GM19043 (cell line): ENCODE measurements around the gene ARMCX5.

Source experiments
- ATAC-seq: cut with Tn5 transposase; IDR thresholded peaks from one replicate; pipeline ENCODE4 v1.9.1; 2021; ENCODE audit warnings: low read depth; ENCODE audit not compliant: unreplicated experiment

Gene ARMCX5

GRCh38 chrX:102599084-102599950 lies at the start of gene ARMCX5:
TSS of gene ARMCX5 (plus strand) at chrX:102599515. CDS start at chrX:102602142, 2,627 bp downstream.
- ATAC-seq: peak; percentile 76

GRCh38 chrX:102558607-102559006 lies 40.7 kb upstream of the ARMCX5 start:
- ATAC-seq: no peak

DNA sequence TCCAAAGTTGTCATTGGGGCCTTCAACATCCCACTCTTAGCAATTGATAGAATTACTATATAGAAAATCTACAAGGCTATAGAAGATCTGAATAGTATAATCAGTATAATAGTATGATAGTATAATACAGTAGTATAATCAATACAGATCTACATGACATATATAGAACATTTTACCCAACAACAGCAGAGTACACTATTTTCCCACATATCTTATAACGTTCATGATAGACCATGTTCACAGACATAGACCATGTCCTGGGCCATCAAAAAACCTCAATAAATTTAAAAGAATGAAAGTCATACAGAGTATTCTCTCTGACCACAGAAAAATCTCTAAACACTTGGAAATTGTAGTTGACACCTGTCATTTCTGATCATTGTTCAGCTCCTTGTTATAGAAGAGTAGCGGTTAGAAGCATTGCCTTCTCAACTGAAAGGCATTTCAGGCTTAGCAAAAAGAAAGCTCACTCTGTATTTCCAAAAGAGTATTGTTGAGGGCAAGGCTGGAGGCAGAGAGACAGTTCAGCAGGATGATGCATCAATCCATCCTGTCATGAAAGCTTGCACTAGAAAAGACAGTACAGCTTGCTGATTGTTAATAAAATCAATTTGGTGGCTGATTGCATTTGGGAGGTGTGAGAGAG lies 38.8 kb upstream of the ARMCX5 start:
- no peak for ATAC-seq

- ATAC-seq: no peak
These were observed 18.4 kb upstream of the ARMCX5 start for GRCh38 chrX:102580891-102581290.

DNA sequence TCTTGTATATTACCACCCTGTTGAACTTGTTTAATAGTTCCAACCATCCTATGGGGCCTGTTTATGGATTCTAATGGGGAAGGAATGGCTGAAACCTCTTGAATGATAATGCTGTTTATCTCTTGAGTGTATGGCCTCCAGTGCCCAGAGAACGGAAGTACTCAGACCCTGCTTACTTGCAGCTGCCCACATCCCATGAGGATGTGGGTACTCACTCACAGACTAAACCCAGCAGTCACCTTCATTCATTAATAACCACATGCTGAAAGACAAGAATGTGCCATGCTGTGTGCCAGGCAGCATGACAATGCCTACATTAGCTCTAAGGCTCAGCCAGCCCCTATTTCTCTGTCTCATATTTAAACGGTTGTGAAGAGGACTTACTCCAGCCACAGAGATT lies 5.9 kb upstream of the ARMCX5 start:
- no peak for ATAC-seq

DNA sequence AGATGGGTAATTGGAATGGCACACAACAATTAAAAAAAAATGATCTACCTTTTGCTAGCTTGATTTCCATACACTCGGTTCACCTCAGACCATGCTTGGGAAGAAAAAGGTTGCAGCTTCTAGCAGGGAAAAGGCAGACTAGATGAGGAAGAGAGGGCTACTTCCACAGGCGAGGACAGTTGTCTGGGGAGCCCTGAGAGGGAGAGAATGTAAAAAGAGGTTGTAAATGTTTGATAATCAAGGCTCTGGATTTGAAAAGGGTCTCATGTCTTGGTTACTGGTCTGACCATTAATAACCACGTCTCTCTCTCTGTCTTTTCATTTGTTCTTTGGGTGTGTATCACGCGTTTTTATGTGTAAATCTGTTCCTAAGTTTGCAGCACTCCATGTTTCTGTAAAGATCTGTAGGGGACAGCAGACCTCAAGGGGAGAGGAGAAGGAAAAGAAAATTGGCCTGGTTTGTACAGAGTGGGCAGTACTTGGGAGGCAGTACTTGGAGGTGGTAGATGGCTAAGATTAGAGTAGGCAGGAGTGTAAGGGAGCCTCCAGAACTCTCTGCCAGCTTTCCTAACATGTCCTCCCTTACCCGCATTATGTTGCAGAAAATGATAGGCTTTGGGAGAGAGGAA lies 750 bp downstream of the ARMCX5 start:
- peak; percentile 3 for ATAC-seq

DNA sequence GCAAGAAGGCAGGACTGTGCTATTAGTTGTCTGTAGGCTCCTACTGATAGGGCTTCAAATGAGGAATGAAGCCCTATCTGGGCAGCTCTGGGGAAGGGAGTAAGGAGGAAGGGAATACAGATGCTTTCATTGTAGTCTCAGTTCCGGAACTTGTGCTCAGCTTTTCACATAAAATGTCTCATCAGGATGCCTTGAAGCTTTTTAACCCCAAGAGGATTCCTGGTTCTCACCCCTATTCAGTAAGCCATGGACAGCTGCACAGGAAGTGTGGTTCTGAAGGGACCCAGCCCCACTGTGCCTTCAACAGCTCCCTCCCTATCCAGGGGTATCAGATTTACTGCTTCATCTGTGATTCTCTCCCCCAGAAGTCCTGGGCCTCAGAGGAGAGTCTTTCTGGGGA lies 5.0 kb downstream of the ARMCX5 start:
- ATAC-seq: no peak

DNA sequence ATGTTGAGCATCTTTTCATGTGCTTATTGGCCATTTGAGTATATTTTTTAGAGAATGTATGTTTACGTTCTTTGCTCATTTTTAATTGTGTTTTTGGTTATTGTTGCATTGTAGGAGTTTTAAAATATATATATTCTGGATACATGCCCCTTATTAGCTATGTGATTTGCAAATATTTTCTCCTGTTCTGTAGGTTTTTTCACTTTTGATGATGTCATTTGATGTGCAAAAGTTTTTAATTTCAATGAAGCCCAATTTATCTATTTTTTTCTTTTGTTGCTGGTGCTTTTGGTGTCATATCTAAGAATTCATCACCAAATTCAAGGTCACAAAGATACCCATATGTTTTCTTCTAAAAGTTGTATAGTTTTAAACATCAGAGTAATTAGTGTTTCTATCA lies 6.8 kb downstream of the ARMCX5 start:
- ATAC-seq: no peak

DNA sequence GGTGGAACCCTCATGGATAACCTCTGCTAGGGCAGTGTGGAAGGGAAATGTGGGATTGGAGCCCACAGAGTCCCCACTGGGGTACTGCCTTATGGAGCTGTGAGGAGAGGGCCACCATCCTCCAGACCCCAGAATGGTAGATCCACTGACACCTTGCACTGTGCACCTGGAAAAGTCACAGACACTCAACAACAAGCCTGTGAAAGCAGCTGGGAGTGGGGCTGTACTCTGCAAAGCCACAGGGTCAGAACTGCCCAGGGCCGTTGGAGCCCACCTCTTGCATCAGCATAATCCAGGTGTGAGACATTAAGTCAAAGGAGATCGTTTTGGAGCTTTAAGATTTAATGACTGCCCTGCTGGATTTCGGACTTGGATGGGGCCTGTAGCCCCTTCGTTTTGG lies 11.6 kb downstream of the ARMCX5 start:
- no peak for ATAC-seq

GRCh38 chrX:102624105-102624504 lies 24.8 kb downstream of the ARMCX5 start:
- no peak for ATAC-seq

DNA sequence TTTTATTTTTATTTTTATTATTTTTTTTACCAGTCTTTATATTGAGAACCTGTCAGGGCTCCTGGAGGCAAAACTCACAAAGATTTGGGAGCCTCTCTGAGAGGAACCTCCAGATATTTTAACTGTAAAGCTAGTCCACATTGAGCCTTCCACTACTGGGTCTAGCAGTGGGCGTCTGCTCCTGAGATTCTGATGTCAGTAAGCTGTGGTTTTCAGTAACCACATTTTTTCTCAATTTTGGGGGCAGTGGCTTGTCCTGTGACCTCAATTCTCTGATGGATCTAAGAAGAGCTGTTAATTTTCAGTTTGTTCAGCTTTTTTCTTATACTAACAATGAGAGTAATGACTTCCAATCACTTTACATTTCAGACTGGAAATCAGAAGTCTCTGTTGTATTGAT lies 28.3 kb downstream of the ARMCX5 start:
- ATAC-seq: no peak

DNA sequence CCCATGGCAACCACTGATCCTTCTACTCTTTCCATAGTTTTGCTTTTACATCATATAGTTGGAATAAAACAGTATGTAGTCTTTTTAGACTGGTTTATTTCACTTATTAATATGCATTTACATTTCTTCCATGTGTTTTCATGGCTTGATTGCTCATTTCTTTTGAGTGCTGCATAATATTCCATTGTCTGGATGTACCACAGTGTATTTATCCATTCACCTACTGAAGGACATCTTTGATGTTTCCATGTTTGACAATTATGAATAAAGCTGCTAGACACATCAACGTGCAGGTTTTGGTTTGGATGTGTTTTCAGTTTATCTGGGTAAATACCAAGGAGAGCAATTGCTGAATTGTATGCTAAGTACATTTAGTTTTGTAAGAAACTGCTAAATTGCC lies 38.2 kb downstream of the ARMCX5 start:
- ATAC-seq: no peak

DNA sequence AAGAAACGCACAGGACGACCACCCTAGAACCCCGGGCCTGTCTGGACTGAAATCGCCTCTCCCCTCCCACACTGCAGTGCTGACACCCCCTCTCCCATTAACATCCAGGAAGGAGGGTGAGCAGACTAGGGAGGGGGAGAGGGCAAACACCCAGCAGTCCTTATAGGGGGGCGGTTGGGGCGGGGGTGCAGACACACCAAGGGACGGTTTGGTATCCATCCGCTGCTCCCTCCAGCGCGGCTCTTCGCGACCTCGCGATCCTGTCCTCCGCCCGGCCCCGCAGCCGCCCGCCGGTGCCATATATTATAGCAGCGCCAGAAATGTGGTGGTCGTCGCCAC lies 51.6 kb downstream of the ARMCX5 start:
- ATAC-seq: no peak

DNA sequence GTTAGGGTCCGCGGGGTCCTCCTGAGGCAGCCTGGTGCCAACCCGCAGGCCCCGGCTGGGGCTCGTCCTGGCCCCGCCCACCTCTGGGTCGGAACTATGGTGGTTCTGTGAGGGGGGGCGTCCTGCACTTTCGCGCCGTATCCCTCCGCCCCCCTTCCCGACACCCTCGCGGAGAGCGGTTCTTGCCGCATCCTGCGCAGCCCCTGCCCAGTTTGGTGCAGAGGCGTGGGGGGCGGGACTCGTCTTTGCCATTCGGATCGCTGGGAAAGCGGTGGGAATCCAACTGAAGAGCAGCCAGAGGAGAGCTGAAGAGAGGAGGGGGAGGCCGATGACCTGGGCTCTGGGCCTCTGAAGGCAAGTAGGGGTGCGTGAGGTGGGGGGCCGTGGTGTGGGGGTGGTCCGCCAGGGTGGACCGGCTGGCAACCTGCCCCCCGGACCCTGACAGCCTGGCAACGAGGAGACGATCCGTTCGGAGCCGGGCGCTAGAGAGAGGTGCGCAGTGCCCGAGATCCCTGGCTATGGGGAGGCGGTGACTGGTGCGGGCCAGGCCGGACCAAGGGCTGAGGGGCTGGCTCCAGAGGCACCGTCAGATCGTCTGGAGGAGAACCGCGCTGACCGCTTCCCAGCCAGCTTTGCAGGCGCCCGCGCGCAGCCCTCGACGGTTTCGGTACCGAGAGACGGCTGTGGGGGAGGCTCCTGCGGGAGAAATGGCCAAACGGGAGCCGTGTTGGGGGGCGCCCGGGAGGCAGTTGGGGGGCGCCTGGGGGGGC lies 52.1 kb downstream of the ARMCX5 start, which contains the start of gene GPRASP1:
GPRASP1 (plus strand) TSS at position 242 of the 770 bp plus-strand sequence. CDS start 2,431 bp downstream, outside the sequence.
- peak; percentile 40 for ATAC-seq

DNA sequence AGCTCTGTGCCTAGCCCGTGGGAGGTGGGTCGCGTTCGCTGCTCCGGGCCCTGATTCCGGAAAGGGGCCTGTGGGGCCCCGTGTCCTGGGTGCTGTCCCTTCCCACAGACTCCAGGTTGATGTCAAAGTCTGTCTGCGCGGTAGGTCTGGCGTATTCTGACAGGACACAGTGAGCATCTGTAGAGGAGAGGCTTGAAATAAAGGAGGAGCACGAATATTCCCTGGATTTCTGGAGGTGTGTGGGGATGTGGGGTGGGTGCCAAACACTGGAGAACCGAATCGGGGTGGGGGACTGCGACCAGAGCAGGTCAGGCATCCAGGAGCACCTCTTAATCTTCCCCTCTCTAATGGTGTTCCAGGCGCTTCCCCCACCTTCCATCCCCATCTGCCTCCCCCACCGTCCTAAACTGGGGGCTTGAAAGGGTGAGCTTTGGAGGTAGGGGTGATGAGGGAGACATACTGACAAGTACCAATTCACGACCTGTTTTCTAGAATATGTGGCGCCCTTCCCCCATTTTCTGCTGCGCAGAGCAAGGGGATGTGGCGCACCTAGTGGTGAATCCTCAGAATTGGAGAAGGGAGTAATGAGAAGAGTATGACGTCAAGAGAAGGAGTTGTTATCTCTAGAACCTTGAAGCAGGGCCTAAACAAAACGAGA lies 52.8 kb downstream of the ARMCX5 start:
- ATAC-seq: peak; percentile 67
